Neuronal stem cell (in vitro differentiated cells): ENCODE data around the gene UBE3D.

Source experiments
- DNase-seq: peaks from one replicate; pipeline ENCODE4 v3.0.0-alpha.2; 2013; ENCODE audit warnings: low spot score
- H2AFZ ChIP-seq: one replicate; pipeline ENCODE4 v1.6.1; 2013; ENCODE audit warnings: mild to moderate bottlenecking, low read length, inconsistent platforms
- H2AK5ac ChIP-seq: 2 replicates; pipeline ENCODE4 v1.6.1; 2013; ENCODE audit warnings: low read depth, mild to moderate bottlenecking, inconsistent platforms, low read length, moderate library complexity, mixed read lengths
- H2BK120ac ChIP-seq: 2 replicates; pipeline ENCODE4 v1.6.1; 2013; ENCODE audit warnings: low read depth, mild to moderate bottlenecking, inconsistent platforms, low read length, moderate library complexity, mixed read lengths
- H2BK12ac ChIP-seq: one replicate; pipeline ENCODE4 v1.6.1; 2013; ENCODE audit warnings: low read length, inconsistent platforms
- H2BK15ac ChIP-seq: 2 replicates; pipeline ENCODE4 v1.6.1; 2013; ENCODE audit warnings: mild to moderate bottlenecking, low read length, inconsistent platforms, mixed read lengths
- H2BK5ac ChIP-seq: one replicate; pipeline ENCODE4 v1.6.1; 2013; ENCODE audit warnings: inconsistent platforms, mild to moderate bottlenecking, low read length, moderate library complexity
- H3K14ac ChIP-seq: one replicate; pipeline ENCODE4 v1.6.1; 2013; ENCODE audit warnings: low read length, inconsistent platforms
- H3K18ac ChIP-seq: 2 replicates; pipeline ENCODE4 v1.6.1; 2013; ENCODE audit warnings: low read length, inconsistent platforms
- H3K23ac ChIP-seq: 2 replicates; pipeline ENCODE4 v1.6.1; 2013; ENCODE audit warnings: low read depth, mild to moderate bottlenecking, mixed read lengths, low read length, inconsistent platforms; ENCODE audit not compliant: poor library complexity
- H3K27ac ChIP-seq: replicated peaks from 3 replicates; pipeline ENCODE4 v1.5.1; 2013; ENCODE audit warnings: low read length, inconsistent platforms
- H3K27me3 ChIP-seq, 3 experiments: 2 replicates each; pipeline ENCODE4 v1.6.1; 2013; ENCODE audit warnings: low read length in 3 of 3, mild to moderate bottlenecking in 2 of 3, inconsistent platforms in 1 of 3, low read depth in 1 of 3, mixed read lengths in 1 of 3, moderate library complexity in 1 of 3; ENCODE audit not compliant: control insufficient read depth in 3 of 3, insufficient read depth in 3 of 3
- H3K36me3 ChIP-seq, 2 donors: replicated peaks in 1 of 2; 2 replicates each; pipeline ENCODE4 v1.6.1; 2013; ENCODE audit warnings: low read length in 2 of 2; ENCODE audit not compliant: control insufficient read depth in 2 of 2, insufficient read depth in 2 of 2
- H3K4ac ChIP-seq: 2 replicates; pipeline ENCODE4 v1.6.1; 2013; ENCODE audit warnings: inconsistent platforms, mild to moderate bottlenecking, low read length, moderate library complexity
- H3K4me1 ChIP-seq, 2 donors: 1 replicate in 1 of 2; 2 replicates in 1 of 2; pipeline ENCODE4 v1.6.1; 2013; ENCODE audit warnings: low read length in 2 of 2, low read depth in 1 of 2; ENCODE audit not compliant: control insufficient read depth in 2 of 2, insufficient read depth in 1 of 2
- H3K4me2 ChIP-seq: one replicate; pipeline ENCODE4 v1.6.1; 2013; ENCODE audit warnings: mild to moderate bottlenecking, low read length, inconsistent platforms; ENCODE audit not compliant: insufficient read depth, poor library complexity, severe bottlenecking
- H3K4me3 ChIP-seq, 2 donors: 2 replicates each; pipeline ENCODE4 v1.5.1; 2013; ENCODE audit warnings: low read length in 2 of 2, mild to moderate bottlenecking in 2 of 2, inconsistent platforms in 1 of 2, moderate library complexity in 1 of 2
- H3K79me1 ChIP-seq: one replicate; pipeline ENCODE4 v1.6.1; 2013; ENCODE audit warnings: low read depth, mild to moderate bottlenecking, inconsistent platforms, low read length, moderate library complexity
- H3K9ac ChIP-seq: one replicate; pipeline ENCODE4 v1.6.1; 2013; ENCODE audit warnings: mild to moderate bottlenecking, low read depth, low read length, inconsistent platforms; ENCODE audit not compliant: poor library complexity
- H3K9me3 ChIP-seq, 2 donors: replicated peaks in 1 of 2; 2 replicates each; pipeline versions ENCODE3 to v1.6.1; 2013; ENCODE audit warnings: low read length in 2 of 2, mild to moderate bottlenecking in 2 of 2, inconsistent platforms in 1 of 2, low read depth in 1 of 2, mixed read lengths in 1 of 2, moderate library complexity in 1 of 2; ENCODE audit not compliant: control insufficient read depth in 2 of 2, insufficient read depth in 1 of 2
- H4K8ac ChIP-seq: one replicate; pipeline ENCODE4 v1.6.1; 2013; ENCODE audit warnings: low read depth, mild to moderate bottlenecking, inconsistent platforms, low read length, moderate library complexity
- H4K91ac ChIP-seq: one replicate; pipeline ENCODE4 v1.6.1; 2013; ENCODE audit warnings: low read length, low read depth, mild to moderate bottlenecking, inconsistent platforms; ENCODE audit not compliant: poor library complexity
- WGBS, 2 donors: extraction: QIAGEN DNeasy Blood & Tissue Kit; methylation state at CpG; one replicate each; pipeline ENCODE4 v1.1.7; 2013; ENCODE audit warnings: missing lambda C conversion rate in 2 of 2, mixed read lengths in 1 of 2; ENCODE audit not compliant: insufficient read length in 2 of 2, insufficient replicate concordance in 1 of 2; ENCODE audit errors: extremely low coverage in 2 of 2; 5-methylcytosine and 5-hydroxymethylcytosine counted together

UBE3D gene

DNA sequence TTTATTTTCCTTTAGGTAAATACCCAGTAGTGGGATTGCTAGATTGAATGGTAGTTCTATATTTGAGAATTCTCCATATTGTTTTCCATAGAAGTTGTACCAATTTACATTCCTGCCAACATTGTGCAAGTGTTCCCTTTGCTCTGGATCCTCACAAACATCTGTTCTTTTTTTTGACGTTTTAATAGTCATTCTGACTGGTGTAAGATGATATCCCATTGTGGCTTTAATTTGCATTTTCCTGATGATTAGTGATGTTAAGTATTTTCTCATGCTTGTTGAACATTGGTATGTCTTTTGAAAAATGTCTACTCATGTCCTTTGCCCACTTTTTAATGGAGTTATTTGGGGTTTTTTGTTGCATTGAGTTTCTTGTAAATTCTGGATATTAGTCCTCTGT, 85.6 kb downstream of the UBE3D start:
- Histone ChIP-seq H3K9me3 (no peaks in the 10 kb centered on the region), H3K27ac (no peak overlapping the region), H3K14ac (no peak overlapping the region), H4K8ac (no peak overlapping the region), H3K9ac (no peak overlapping the region), H2BK5ac (no peak overlapping the region), H3K36me3 (no peaks in the 10 kb centered on the region), H3K18ac (no peak overlapping the region), H2AFZ (no peak overlapping the region), H3K4me3 (no peak overlapping the region), H2BK120ac (no peak overlapping the region), H2AK5ac (no peak overlapping the region), H3K4me1 (no peaks in the 10 kb centered on the region), H2BK12ac (no peak overlapping the region), H3K79me1 (no peaks in the 10 kb centered on the region), H3K27me3 (no peaks in the 10 kb centered on the region), H2BK15ac (no peak overlapping the region), H4K91ac (no peak overlapping the region), H3K4me2 (no peak overlapping the region), H3K4ac (no peak overlapping the region), H3K23ac (no peak overlapping the region)
- no CpG with 5 or more reads among the region's 1 CpG for WGBS, 2 donors
- DNase-seq = no peak

DNA sequence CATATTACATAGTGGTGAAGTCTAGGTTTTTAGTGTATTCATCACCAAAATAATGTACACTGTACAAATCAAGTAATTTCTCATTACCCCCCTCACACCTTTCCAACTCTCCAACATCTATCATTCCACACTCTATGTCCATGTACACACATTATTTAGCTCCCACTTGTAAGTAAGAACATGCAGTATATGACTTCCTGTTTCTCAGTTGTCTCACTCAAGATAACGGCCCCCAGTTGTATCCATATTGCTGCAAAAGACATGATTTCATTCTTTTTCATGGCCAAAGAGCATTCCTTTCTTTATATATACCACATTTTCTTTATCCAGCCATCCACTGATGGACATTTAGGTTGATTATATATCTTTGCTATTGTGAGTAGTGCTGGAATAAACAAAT, 86.0 kb downstream of the UBE3D start:
- H2BK12ac ChIP-seq = no peak overlapping the region
- no peak overlapping the region for H3K9ac ChIP-seq
- no peak overlapping the region for H3K23ac ChIP-seq
- H3K9me3 ChIP-seq = no peaks in the 10 kb centered on the region
- H3K18ac ChIP-seq = no peak overlapping the region
- no peak overlapping the region for H3K4me3 ChIP-seq
- H3K14ac ChIP-seq = no peak overlapping the region
- H3K4me1 ChIP-seq = no peaks in the 10 kb centered on the region
- no peaks in the 10 kb centered on the region for H3K79me1 ChIP-seq
- H3K36me3 ChIP-seq = no peaks in the 10 kb centered on the region
- H4K91ac ChIP-seq = no peak overlapping the region
- H3K27me3 ChIP-seq = no peaks in the 10 kb centered on the region
- H2BK15ac ChIP-seq = no peak overlapping the region
- no peak overlapping the region for H2AFZ ChIP-seq
- H3K4ac ChIP-seq = no peak overlapping the region
- no peak overlapping the region for H3K27ac ChIP-seq
- no peak overlapping the region for H2AK5ac ChIP-seq
- no CpG with 5 or more reads among the region's 1 CpG for WGBS, 2 donors
- DNase-seq = no peak
- H2BK5ac ChIP-seq = no peak overlapping the region
- H4K8ac ChIP-seq = no peak overlapping the region
- no peak overlapping the region for H2BK120ac ChIP-seq
- no peak overlapping the region for H3K4me2 ChIP-seq

DNA sequence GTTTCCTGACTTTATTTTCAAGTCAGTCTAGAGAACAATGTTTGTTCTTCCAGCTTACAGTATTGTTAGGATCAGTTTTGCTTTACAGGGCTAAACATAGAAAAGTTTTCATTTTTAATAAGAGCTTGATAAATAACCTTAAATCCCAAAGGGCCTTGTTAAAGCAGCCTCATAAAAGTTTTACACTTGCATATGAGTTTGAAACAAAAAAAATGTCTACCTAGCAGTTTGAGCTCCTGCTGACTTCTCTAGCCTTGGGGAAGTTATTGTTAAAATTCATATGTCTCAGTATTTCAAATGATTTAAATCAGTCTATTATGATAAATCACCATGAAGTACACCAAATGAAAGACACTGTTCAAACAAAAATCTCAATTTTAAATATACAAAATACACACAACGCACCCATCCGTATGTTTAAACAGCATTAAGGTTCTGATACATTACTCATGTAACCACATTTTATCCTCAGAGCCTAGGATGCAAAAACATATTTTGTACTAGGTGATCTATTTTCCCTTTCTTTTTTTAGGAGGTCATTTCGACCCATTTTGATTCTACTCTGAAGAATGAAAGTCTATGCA, 87.2 kb downstream of the UBE3D start:
- Histone ChIP-seq H3K23ac (no peak overlapping the region), H3K4me1 (no peaks in the 10 kb centered on the region), H3K4ac (no peak overlapping the region), H3K79me1 (peaks cover 2% of the 10 kb centered on the region), H3K4me2 (no peak overlapping the region), H3K4me3 (no peak overlapping the region), H2BK15ac (no peak overlapping the region), H2BK5ac (no peak overlapping the region), H3K27ac (no peak overlapping the region), H3K9ac (no peak overlapping the region), H2AFZ (no peak overlapping the region), H3K18ac (no peak overlapping the region), H4K91ac (no peak overlapping the region), H3K36me3 (no peaks in the 10 kb centered on the region), H2BK120ac (no peak overlapping the region), H3K27me3 (no peaks in the 10 kb centered on the region), H3K9me3 (no peaks in the 10 kb centered on the region), H2BK12ac (no peak overlapping the region), H2AK5ac (no peak overlapping the region), H4K8ac (no peak overlapping the region), H3K14ac (no peak overlapping the region)
- WGBS, 2 donors = 100% methylated on average over 2 of the region's 3 CpGs; no CpG with 5 or more reads in 1 of the 2 donors
- no peak for DNase-seq

DNA sequence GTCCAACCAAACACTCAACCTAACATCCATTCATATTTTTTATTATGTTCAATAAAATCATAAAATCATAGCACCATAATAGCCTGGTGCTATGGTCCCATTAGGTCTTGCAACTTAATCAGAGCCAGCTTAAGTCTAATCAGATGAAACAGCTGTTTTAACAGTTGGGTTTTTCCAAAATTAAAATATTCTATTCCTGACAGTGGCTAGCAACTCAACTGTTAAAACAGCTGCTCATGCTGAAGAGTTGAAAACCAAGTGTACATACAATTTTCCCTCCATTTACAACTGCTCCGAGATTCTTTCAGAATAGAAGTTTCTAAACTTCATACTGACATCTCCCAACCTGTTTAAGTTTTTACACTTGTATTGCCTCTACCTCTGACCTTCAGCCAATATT, 89.5 kb downstream of the UBE3D start:
- no peaks in the 10 kb centered on the region for H3K36me3 ChIP-seq
- no peak overlapping the region for H3K27ac ChIP-seq
- H3K4ac ChIP-seq = no peak overlapping the region
- no peak overlapping the region for H2BK120ac ChIP-seq
- H3K18ac ChIP-seq = no peak overlapping the region
- H3K23ac ChIP-seq = no peak overlapping the region
- H3K9me3 ChIP-seq = no peaks in the 10 kb centered on the region
- H3K79me1 ChIP-seq = peaks cover 2% of the 10 kb centered on the region
- H3K4me1 ChIP-seq = no peaks in the 10 kb centered on the region
- no peak overlapping the region for H4K8ac ChIP-seq
- no peak overlapping the region for H2BK12ac ChIP-seq
- no peak overlapping the region for H3K14ac ChIP-seq
- no peaks in the 10 kb centered on the region for H3K27me3 ChIP-seq
- H2BK5ac ChIP-seq = no peak overlapping the region
- no peak overlapping the region for H3K4me2 ChIP-seq
- no peak overlapping the region for H2AFZ ChIP-seq
- no peak overlapping the region for H3K4me3 ChIP-seq
- DNase-seq = no peak
- WGBS, 2 donors = no CpG with 5 or more reads among the region's 1 CpG
- no peak overlapping the region for H4K91ac ChIP-seq
- H2AK5ac ChIP-seq = no peak overlapping the region
- no peak overlapping the region for H2BK15ac ChIP-seq
- no peak overlapping the region for H3K9ac ChIP-seq
